Upper lobe of left lung (tissue), 6 donors: ENCODE measurements around the gene UFM1. TPM values are rescaled to one million over a fixed set of nuclear protein-coding genes. Genes with fewer than 3 reads are reported as not detected.

Experiments
- ATAC-seq, 2 donors: fragments of 200-7000 bp; cut with Tn5 transposase; one replicate each; pipeline ENCODE4 v1.9.1; 2022; ENCODE audit warnings: mild to moderate bottlenecking in 2 of 2, moderate library complexity in 2 of 2; ENCODE audit not compliant: low FRiP score in 2 of 2
- DNase-seq, 2 donors: peaks; one replicate each; pipeline ENCODE4 v3.0.0-alpha.2; 2019 to 2020
- H3K27ac ChIP-seq, 4 donors: fragments of 200-600 bp; sonication (generic); one replicate each; pipeline ENCODE4 v1.5.1; 2016 to 2019
- H3K27me3 ChIP-seq, 4 donors: fragments of 200-600 bp; sonication (generic); one replicate each; pipeline ENCODE4 v1.5.1; 2017 to 2019
- H3K36me3 ChIP-seq, 4 donors: fragments of 200-600 bp; sonication (generic); one replicate each; pipeline ENCODE4 v1.5.1; 2016 to 2019
- H3K4me1 ChIP-seq, 4 donors: fragments of 200-600 bp; sonication (generic); one replicate each; pipeline ENCODE4 v1.5.1; 2018 to 2019
- H3K4me3 ChIP-seq, 4 donors: fragments of 200-600 bp; sonication (generic); one replicate each; pipeline ENCODE4 v1.5.1; 2017 to 2019; ENCODE audit warnings: mild to moderate bottlenecking in 2 of 4, moderate library complexity in 1 of 4
- H3K9me3 ChIP-seq, 4 donors: fragments of 200-600 bp; sonication (generic); one replicate each; pipeline ENCODE4 v1.5.1; 2018 to 2019
- EP300 ChIP-seq, 4 donors: sonication (generic); formaldehyde crosslinking; IDR thresholded peaks; one replicate each; pipeline ENCODE4 v1.5.1; 2017; ENCODE audit warnings: antibody characterized with exemption in 4 of 4, control low read depth in 2 of 4
- POLR2A ChIP-seq, 4 donors: fragments of 450-650 bp; IDR thresholded peaks; one replicate each; pipeline ENCODE4 v1.5.1; 2016 to 2017; ENCODE audit warnings: antibody characterized with exemption in 4 of 4, mild to moderate bottlenecking in 2 of 4
- POLR2AphosphoS5 ChIP-seq, 2 donors: sonication (generic); formaldehyde crosslinking; IDR thresholded peaks; one replicate each; pipeline ENCODE4 v1.5.1; 2017; ENCODE audit warnings: antibody characterized with exemption in 2 of 2
- WGBS, 2 donors: methylation state at CpG; one replicate each; pipeline ENCODE4 v1.1.5; 2017 to 2018; 5-methylcytosine and 5-hydroxymethylcytosine counted together
- total RNA-seq, 6 donors: library from RNA; depleted of rRNA in 4 of 6; stranded (reverse); fragments of >200 nt in 4 of 6; gene quantifications; one replicate each; pipeline versions ENCODE4 v1.1.0 to v1.2.1, GENCODE V29; 2016 to 2021
- TF ChIP-seq, protein P1 (sequence below), 6 experiments: fragments of 450-650 bp in 4 of 6; fragments of 200-600 bp in 2 of 6; sonication (generic) in 2 of 6; IDR thresholded peaks; one replicate each; pipeline ENCODE4 v1.5.1; 2016 to 2019; ENCODE audit warnings: antibody characterized with exemption in 6 of 6
- donor health status: DM: no; HTN: no; CAD: no; lungs with moderate emphysema.
- donor health status: DM: no; HTN: yes; CAD: no; lungs with severe emphysema.

The UFM1 gene
- total RNA-seq, 6 donors from 2014 or later, result 21.2 to 84.9 (median 50.5) TPM

DNA sequence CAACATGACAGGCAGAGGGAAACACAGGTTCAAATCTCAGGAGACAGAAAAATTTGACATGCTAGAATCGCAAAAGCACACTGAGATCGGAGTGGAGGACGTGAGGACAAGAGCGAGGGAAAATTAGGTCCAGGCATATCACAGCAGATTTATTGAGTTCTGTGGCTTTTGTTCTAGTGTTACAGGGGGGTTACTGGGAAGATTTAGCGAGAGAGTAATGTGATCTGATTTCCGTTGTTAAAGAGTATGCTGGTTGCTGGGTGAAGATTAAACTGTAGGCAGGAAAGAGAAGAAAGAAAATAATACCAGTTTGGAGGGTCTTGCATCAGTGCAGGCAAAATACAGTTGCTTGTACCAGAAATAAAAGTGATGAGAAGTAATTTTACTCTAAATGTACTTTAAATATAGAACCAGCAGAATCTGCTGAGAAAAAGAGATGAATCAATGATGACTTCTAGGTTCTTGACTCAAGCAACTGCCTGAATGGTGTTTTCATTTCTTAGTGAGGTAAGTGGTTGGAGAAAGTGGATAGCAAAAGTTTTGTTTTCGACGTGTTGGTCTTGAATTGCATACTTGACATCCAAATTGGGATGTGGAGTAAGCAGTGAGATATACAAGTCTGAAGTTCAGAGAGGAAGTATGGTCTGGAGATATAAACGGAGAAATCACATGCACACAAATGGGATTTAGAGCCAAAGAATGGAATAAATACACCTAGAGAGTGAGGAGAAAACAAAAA, 35.7 kb downstream of the UFM1 start:
- H3K4me3 ChIP-seq, result no peak overlapping the region
- H3K36me3 ChIP-seq, result no peaks in the 10 kb centered on the region
- TF ChIP-seq POLR2A (IDR thresholded peaks at IDR 0.05) (no peak), POLR2AphosphoS5 (IDR thresholded peaks at IDR 0.05) (no peak), EP300 (IDR thresholded peaks at IDR 0.05) (no peak)
- TF ChIP-seq, protein P1, sequence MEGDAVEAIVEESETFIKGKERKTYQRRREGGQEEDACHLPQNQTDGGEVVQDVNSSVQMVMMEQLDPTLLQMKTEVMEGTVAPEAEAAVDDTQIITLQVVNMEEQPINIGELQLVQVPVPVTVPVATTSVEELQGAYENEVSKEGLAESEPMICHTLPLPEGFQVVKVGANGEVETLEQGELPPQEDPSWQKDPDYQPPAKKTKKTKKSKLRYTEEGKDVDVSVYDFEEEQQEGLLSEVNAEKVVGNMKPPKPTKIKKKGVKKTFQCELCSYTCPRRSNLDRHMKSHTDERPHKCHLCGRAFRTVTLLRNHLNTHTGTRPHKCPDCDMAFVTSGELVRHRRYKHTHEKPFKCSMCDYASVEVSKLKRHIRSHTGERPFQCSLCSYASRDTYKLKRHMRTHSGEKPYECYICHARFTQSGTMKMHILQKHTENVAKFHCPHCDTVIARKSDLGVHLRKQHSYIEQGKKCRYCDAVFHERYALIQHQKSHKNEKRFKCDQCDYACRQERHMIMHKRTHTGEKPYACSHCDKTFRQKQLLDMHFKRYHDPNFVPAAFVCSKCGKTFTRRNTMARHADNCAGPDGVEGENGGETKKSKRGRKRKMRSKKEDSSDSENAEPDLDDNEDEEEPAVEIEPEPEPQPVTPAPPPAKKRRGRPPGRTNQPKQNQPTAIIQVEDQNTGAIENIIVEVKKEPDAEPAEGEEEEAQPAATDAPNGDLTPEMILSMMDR (IDR thresholded peaks at IDR 0.05), result no peak
- H3K9me3 ChIP-seq, result no peaks in the 10 kb centered on the region
- no peaks in the 10 kb centered on the region for H3K27me3 ChIP-seq
- WGBS, 2 donors, result 66 to 70% methylated on average over 9 of the region's 9 CpGs
- DNase-seq, result no peak
- no peaks in the 10 kb centered on the region for H3K4me1 ChIP-seq
- no peak for ATAC-seq
- H3K27ac ChIP-seq, result no peak overlapping the region

DNA sequence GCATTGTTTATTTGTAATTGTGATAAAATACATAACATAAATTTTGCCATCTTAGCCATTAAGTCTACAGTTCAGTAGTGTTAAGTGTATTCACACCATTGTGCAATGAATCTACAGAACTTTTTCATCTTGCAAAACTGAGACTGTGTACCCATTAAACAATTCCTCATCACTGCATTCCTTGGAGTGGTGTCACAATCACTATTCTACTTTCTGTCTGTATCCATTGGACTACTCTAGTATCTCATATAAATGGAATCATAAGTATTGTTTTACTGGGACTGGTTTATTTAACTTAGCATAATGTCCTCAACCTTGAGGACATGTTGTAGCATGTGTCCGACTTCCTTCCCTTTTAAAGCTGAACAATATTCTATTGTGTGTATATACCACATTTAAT, 36.8 kb downstream of the UFM1 start:
- ATAC-seq (no peak), DNase-seq (no peak)
- H3K27ac ChIP-seq, result no peak overlapping the region
- H3K4me1 ChIP-seq, result no peaks in the 10 kb centered on the region
- WGBS, 2 donors, result 64 to 81% methylated on average over 1 of the region's 1 CpG
- TF ChIP-seq EP300 (IDR thresholded peaks at IDR 0.05) (no peak), POLR2AphosphoS5 (IDR thresholded peaks at IDR 0.05) (no peak)
- TF ChIP-seq, protein P1 (IDR thresholded peaks at IDR 0.05), result no peak
- no peaks in the 10 kb centered on the region for H3K36me3 ChIP-seq
- H3K27me3 ChIP-seq, result no peaks in the 10 kb centered on the region
- no peak overlapping the region for H3K4me3 ChIP-seq
- no peaks in the 10 kb centered on the region for H3K9me3 ChIP-seq

- WGBS, 2 donors, result 96 to 100% methylated on average over 1 to 2 of the region's 2 CpGs
- Histone ChIP-seq H3K4me1 (no peaks in the 10 kb centered on the region), H3K9me3 (no peaks in the 10 kb centered on the region), H3K27me3 (no peaks in the 10 kb centered on the region), H3K36me3 (no peaks in the 10 kb centered on the region), H3K4me3 (no peak overlapping the region), H3K27ac (no peak overlapping the region)
- TF ChIP-seq POLR2AphosphoS5 (IDR thresholded peaks at IDR 0.05), result no peak
- TF ChIP-seq, protein P1 (IDR thresholded peaks at IDR 0.05), result no peak
- DNase-seq (no peak), ATAC-seq (no peak)
Measured at GRCh38 chr13:38391341-38391740, 41.7 kb downstream of the UFM1 start.

GRCh38 chr13:38394777-38395496, 45.3 kb downstream of the UFM1 start:
- H3K4me3 ChIP-seq, result no peak overlapping the region
- no peak overlapping the region for H3K27ac ChIP-seq
- ATAC-seq, result no peak
- no peaks in the 10 kb centered on the region for H3K27me3 ChIP-seq
- no peaks in the 10 kb centered on the region for H3K9me3 ChIP-seq
- TF ChIP-seq EP300 (IDR thresholded peaks at IDR 0.05) (no peak), POLR2A (IDR thresholded peaks at IDR 0.05) (no peak), POLR2AphosphoS5 (IDR thresholded peaks at IDR 0.05) (no peak)
- TF ChIP-seq, protein P1 (IDR thresholded peaks at IDR 0.05), result no peak
- no peaks in the 10 kb centered on the region for H3K4me1 ChIP-seq
- 31 to 46% methylated on average over 1 of the region's 1 CpG for WGBS, 2 donors
- DNase-seq, result no peak
- H3K36me3 ChIP-seq, result no peaks in the 10 kb centered on the region

DNA sequence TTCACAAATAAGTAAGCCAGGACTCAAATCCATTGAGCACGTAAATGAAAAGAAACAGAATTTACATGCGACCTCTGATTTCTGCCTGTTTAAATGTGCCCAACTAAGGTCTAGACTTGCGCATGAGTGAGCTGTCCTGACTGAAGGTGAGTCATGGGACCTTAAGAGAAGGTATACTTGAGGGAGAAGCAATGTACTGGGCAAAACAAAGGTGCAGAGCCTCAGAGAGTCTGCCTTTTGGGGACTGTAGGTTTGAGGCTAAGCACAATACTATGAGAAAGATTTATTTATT, 45.8 kb downstream of the UFM1 start:
- Histone ChIP-seq H3K27me3 (no peaks in the 10 kb centered on the region), H3K36me3 (no peaks in the 10 kb centered on the region), H3K27ac (no peak overlapping the region), H3K4me3 (no peak overlapping the region), H3K4me1 (no peaks in the 10 kb centered on the region), H3K9me3 (no peaks in the 10 kb centered on the region)
- ATAC-seq, result no peak
- WGBS, 2 donors, result 83 to 90% methylated on average over 3 of the region's 3 CpGs
- TF ChIP-seq EP300 (IDR thresholded peaks at IDR 0.05) (no peak), POLR2AphosphoS5 (IDR thresholded peaks at IDR 0.05) (no peak), POLR2A (IDR thresholded peaks at IDR 0.05) (no peak)
- TF ChIP-seq, protein P1 (IDR thresholded peaks at IDR 0.05), result no peak
- DNase-seq, result no peak
